A549 (cell line): Measurements from ENCODE around the gene LACTB.

Source experiments
- CEBPB ChIP-seq, 2 experiments: fragments of >200 bp in 1 of 2; sonication (Bioruptor Twin) in 1 of 2; formaldehyde crosslinking in 1 of 2; IDR thresholded peaks; 2 replicates each; pipeline ENCODE4 v1.6.1; 2012 to 2016
- CTCF ChIP-seq: fragments of >200 bp; sonication (Bioruptor Twin); formaldehyde crosslinking; IDR thresholded peaks from 3 replicates; pipeline ENCODE4 v1.5.1; 2016
- FOSB ChIP-seq: fragments of 250-450 bp; sonication (Bioruptor Pico); IDR thresholded peaks from 2 replicates; pipeline ENCODE4 v1.5.0; 2020; ENCODE audit warnings: mild to moderate bottlenecking, moderate library complexity
- FOXS1 ChIP-seq: fragments of 250-450 bp; sonication (Bioruptor Pico); IDR thresholded peaks from 2 replicates; pipeline ENCODE4 v1.5.0; 2020; ENCODE audit warnings: mild to moderate bottlenecking, moderate library complexity
- HEYL ChIP-seq: fragments of 250-450 bp; sonication (Bioruptor Pico); IDR thresholded peaks from 2 replicates; pipeline ENCODE4 v1.8.0; 2021; ENCODE audit warnings: mild to moderate bottlenecking, moderate library complexity
- POLR2A ChIP-seq: IDR thresholded peaks from 2 replicates; pipeline ENCODE4 v1.6.1; 2012; ENCODE audit warnings: mild to moderate bottlenecking, low read length
- RAD21 ChIP-seq, 2 experiments: fragments of >200 bp in 1 of 2; sonication (Bioruptor Twin) in 1 of 2; formaldehyde crosslinking in 1 of 2; IDR thresholded peaks in 1 of 2; conservative IDR thresholded peaks in 1 of 2; 2 replicates in 1 of 2; 3 replicates in 1 of 2; pipeline ENCODE4 v1.6.1; 2012 to 2018; ENCODE audit warnings: inconsistent platforms in 1 of 2
- TFCP2L1 ChIP-seq: fragments of 250-450 bp; sonication (Bioruptor Pico); IDR thresholded peaks from 2 replicates; pipeline ENCODE4 v1.5.0; 2021; ENCODE audit warnings: mild to moderate bottlenecking
- ZFP36 ChIP-seq: fragments of 450-650 bp; IDR thresholded peaks from 2 replicates; pipeline ENCODE4 v1.6.1; 2014; ENCODE audit warnings: borderline replicate concordance; ENCODE audit not compliant: partially characterized antibody
- TF ChIP-seq, protein P1 (sequence below): IDR thresholded peaks from 2 replicates; pipeline ENCODE4 v1.6.1; 2012
- TF ChIP-seq, protein P2 (sequence below): IDR thresholded peaks from 2 replicates; pipeline ENCODE4 v1.6.1; 2012

- TF ChIP-seq RAD21 (conservative IDR thresholded peaks at IDR 0.05 in 1 of 2, IDR thresholded peaks at IDR 0.05 in 1 of 2) = no peak
- no peak for TF ChIP-seq POLR2A
- no peak for TF ChIP-seq FOSB
- no peak for TF ChIP-seq TFCP2L1 (CRISPR knock-in tag)
- no peak for TF ChIP-seq CTCF
- TF ChIP-seq HEYL = no peak
- no peak for TF ChIP-seq CEBPB (IDR thresholded peaks at IDR 0.05)
- TF ChIP-seq, protein P1, sequence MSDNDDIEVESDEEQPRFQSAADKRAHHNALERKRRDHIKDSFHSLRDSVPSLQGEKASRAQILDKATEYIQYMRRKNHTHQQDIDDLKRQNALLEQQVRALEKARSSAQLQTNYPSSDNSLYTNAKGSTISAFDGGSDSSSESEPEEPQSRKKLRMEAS = no peak
- TF ChIP-seq, protein P2, sequence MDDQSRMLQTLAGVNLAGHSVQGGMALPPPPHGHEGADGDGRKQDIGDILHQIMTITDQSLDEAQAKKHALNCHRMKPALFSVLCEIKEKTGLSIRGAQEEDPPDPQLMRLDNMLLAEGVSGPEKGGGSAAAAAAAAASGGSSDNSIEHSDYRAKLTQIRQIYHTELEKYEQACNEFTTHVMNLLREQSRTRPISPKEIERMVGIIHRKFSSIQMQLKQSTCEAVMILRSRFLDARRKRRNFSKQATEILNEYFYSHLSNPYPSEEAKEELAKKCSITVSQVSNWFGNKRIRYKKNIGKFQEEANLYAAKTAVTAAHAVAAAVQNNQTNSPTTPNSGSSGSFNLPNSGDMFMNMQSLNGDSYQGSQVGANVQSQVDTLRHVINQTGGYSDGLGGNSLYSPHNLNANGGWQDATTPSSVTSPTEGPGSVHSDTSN = no peak
- TF ChIP-seq FOXS1 (CRISPR knock-in tag) = no peak
- TF ChIP-seq ZFP36 = no peak
Measured at GRCh38 chr15:63076714-63077046, 45.0 kb upstream of the LACTB start.
